Tibial nerve (tissue), 4 donors: Measurements from ENCODE around the gene PBLD.

Source experiments
- CTCF ChIP-seq, 5 experiments: fragments of 200-600 bp in 3 of 5; fragments of 450-650 bp in 2 of 5; sonication (generic) in 3 of 5; IDR thresholded peaks; one replicate each; pipeline ENCODE4 v1.5.1; 2016 to 2019; ENCODE audit warnings: antibody characterized with exemption in 5 of 5, mild to moderate bottlenecking in 3 of 5, moderate library complexity in 2 of 5
- EP300 ChIP-seq, 2 donors: sonication (generic); formaldehyde crosslinking; IDR thresholded peaks; one replicate each; pipeline ENCODE4 v1.6.1; 2017; ENCODE audit warnings: antibody characterized with exemption in 2 of 2, mild to moderate bottlenecking in 1 of 2
- POLR2A ChIP-seq, 2 donors: fragments of 450-650 bp; IDR thresholded peaks; one replicate each; pipeline ENCODE4 v1.6.1; 2017; ENCODE audit warnings: antibody characterized with exemption in 2 of 2, mild to moderate bottlenecking in 2 of 2, moderate library complexity in 2 of 2

DNA sequence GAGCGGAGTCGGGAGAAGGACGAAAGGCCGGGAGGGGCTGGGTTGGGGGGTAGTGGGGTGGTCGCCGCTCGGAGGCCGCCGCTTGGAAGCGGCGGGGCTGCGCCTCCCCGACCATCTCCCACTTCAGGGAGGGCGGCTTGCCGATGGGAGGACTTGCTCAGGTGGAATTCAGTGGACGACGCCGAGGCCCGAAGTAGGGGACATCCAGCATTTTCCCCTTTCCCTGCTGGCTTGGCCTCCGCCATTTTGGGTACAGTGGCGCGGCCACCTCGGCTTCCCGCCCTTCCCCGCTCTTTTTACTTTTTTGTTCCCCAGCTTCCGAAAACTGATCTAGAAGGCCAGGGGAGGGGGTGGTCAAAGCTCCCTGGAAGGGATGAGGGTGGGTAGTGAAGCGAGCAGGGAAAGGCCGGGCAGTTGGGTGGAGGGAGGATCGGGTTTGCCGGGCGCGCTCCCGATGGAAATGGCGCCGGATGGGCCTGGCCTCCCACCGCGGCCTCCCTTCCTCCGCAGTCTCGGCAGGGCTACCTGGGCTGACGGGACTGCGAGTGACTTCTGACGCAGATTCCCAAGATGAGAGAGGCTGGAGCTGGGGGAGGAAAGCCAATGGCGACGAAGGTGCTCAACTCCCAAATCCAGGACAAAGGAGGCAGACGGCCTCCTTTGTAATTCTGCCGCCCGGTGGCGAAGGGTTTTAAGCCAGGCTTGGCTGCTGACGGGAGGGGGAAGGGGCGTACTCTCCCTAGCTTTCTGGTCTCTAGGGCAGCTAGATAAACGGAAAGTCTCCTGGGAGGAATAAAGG, at the start of gene PBLD:
- peak in 4 of 5 experiments; percentile 30 to 70 (median 32) for TF ChIP-seq CTCF (IDR thresholded peaks at IDR 0.05)
- TF ChIP-seq POLR2A (IDR thresholded peaks at IDR 0.05), result peak; percentile 37 to 72
- TF ChIP-seq EP300 (IDR thresholded peaks at IDR 0.05), result peak in 1 of 2 donors; percentile 89
